Heart right ventricle (tissue), 16 donors: ENCODE results near the gene PCDH15. TPM values are rescaled to one million over a fixed set of nuclear protein-coding genes. Genes with fewer than 3 reads are reported as not detected.

ENCODE experiments used
- ATAC-seq, 8 donors: fragments of 200-7000 bp; cut with Tn5 transposase; one replicate each; pipeline ENCODE4 v1.9.1; 2020; ENCODE audit warnings: mild to moderate bottlenecking in 8 of 8, moderate library complexity in 8 of 8, moderate number of reproducible peaks in 1 of 8
- DNase-seq, 2 donors: peaks; one replicate each; pipeline ENCODE4 v3.0.0-alpha.2; 2020
- H3K27ac ChIP-seq, 10 donors: fragments of 200-600 bp; sonication (generic) in 2 of 10; one replicate each; pipeline versions ENCODE4 v1.5.0 to v1.8.0; 2020 to 2022; ENCODE audit warnings: mild to moderate bottlenecking in 3 of 10
- H3K27me3 ChIP-seq, 7 donors: fragments of 200-600 bp; one replicate each; pipeline ENCODE4 v1.8.0; 2021 to 2022; ENCODE audit warnings: mild to moderate bottlenecking in 2 of 7
- H3K36me3 ChIP-seq, 9 donors: fragments of 200-600 bp; sonication (generic) in 1 of 9; one replicate each; pipeline versions ENCODE4 v1.5.0 to v1.8.0; 2020 to 2022; ENCODE audit warnings: mild to moderate bottlenecking in 2 of 9
- H3K4me1 ChIP-seq, 9 donors: fragments of 200-600 bp; sonication (generic) in 1 of 9; one replicate each; pipeline versions ENCODE4 v1.5.0 to v1.8.0; 2020 to 2022; ENCODE audit warnings: mild to moderate bottlenecking in 4 of 9
- H3K4me3 ChIP-seq, 10 donors: fragments of 200-600 bp; sonication (generic) in 2 of 10; one replicate each; pipeline versions ENCODE4 v1.5.0 to v1.8.0; 2020 to 2022; ENCODE audit warnings: mild to moderate bottlenecking in 7 of 10, moderate library complexity in 2 of 10
- H3K9me3 ChIP-seq, 11 donors: fragments of 200-600 bp in 10 of 11; sonication (generic) in 2 of 11; one replicate each; pipeline versions ENCODE4 v1.5.0 to v1.8.0; 2013 to 2022; ENCODE audit warnings: mild to moderate bottlenecking in 2 of 11, control low read depth in 1 of 11, moderate library complexity in 1 of 11
- CTCF ChIP-seq, 9 donors: fragments of 200-600 bp; sonication (generic) in 2 of 9; IDR thresholded peaks; one replicate each; pipeline versions ENCODE4 v1.5.0 to v1.8.0; 2021 to 2022; ENCODE audit warnings: antibody characterized with exemption in 9 of 9, mild to moderate bottlenecking in 5 of 9, moderate library complexity in 1 of 9
- WGBS, 2 donors: extraction: QIAGEN DNeasy Blood & Tissue Kit; methylation state at CpG; one replicate each; pipeline ENCODE4 v1.1.7; 2013; ENCODE audit warnings: inconsistent platforms in 1 of 2; 5-methylcytosine and 5-hydroxymethylcytosine counted together
- intact Hi-C, 10 donors: fragments of 100-400 bp; cut with DNase I; formaldehyde crosslinking; loops; one replicate each; pipeline versions ENCODE4 v1.11.1 to v1.14.2; 2022
- polyA plus RNA-seq, 2 donors: library from polyadenylated mRNA; stranded (reverse); fragments of 200-250 nt; gene quantifications; one replicate each; pipeline ENCODE4 v1.2.3, GENCODE V29; 2013
- total RNA-seq, 10 donors: library from RNA; stranded (reverse); fragmentation: NEBNext Ultra II Directional in 3 of 10; extraction: Animal tissue kit (Norgen Biotek cat#: 25700) in 3 of 10; gene quantifications; one replicate each; pipeline versions ENCODE4 v1.2.1 to v1.2.4, GENCODE V29; 2021 to 2023
- donor health status: Arrhythmogenic right ventricular cardiomyopathy.
- donor health status: ischemic (EF 13 %, LVEDD 7.1; RV severe dilation, severe dysfunction).
- donor health status: healthy with polysubstance abuse.
- donor health status: DM: no; HTN: yes; CAD: no.
- donor health status: DM: no; HTN: no; CAD: no.
- donor health status: ischemic (EF 25% LVEDD 6.9; RV normal size, moderate dysfunction).
- donor health status: ischemic (EF 25% LVEDD 5.7; RV mildly dilated, moderate dysfunction).
- donor health status: healthy.
- donor health status: DM: yes; HTN: yes; CAD: no.
- donor health status: Ischemic cardiomyopathy.
- donor health status: ischemic (EF 35%, LVEDD 5.7; RV mildly dilated, moderate dysfunction).
- donor health status: nonischemic (EF 11% LVEDD 7.7; RV severe dilation, severe dysfunction).
- donor health status: DM: yes; HTN: yes; CAD: no.
- donor health status: PGD.
- donor health status: ischemic (EF 29% LVEDD 5.4; RV normal size, mild dysfunction).
- donor health status: nonischemic (EF 23%, LVEDD 6.1; RV moderate dilation, normal function).

PCDH15 gene
- total and polyA plus RNA-seq, 12 donors: 0.05 to 1.00 (median 0.34) TPM

GRCh38 chr10:54342058-54342457, 459.0 kb downstream of the PCDH15 start:
- no peaks in the 10 kb centered on the region for H3K36me3 ChIP-seq
- DNase-seq: no peak
- no peak overlapping the region for H3K27ac ChIP-seq
- no peak for ATAC-seq
- peaks cover 0 to 24% (median 3%) of the 10 kb centered on the region in 11 donors for H3K9me3 ChIP-seq
- no peaks in the 10 kb centered on the region for H3K27me3 ChIP-seq
- no peak overlapping the region for H3K4me3 ChIP-seq
- intact Hi-C loops: no loop called here
- no peak for TF ChIP-seq CTCF (IDR thresholded peaks at IDR 0.05)
- 65 to 68% methylated on average over 2 of the region's 2 CpGs for WGBS, 2 donors
- H3K4me1 ChIP-seq: no peaks in the 10 kb centered on the region

- no peaks in the 10 kb centered on the region for H3K4me1 ChIP-seq
- peaks cover 0 to 10% (median 0%) of the 10 kb centered on the region in 11 donors for H3K9me3 ChIP-seq
- H3K4me3 ChIP-seq: no peak overlapping the region
- H3K36me3 ChIP-seq: no peaks in the 10 kb centered on the region
- no peak for DNase-seq
- no peak overlapping the region for H3K27ac ChIP-seq
- no peak for ATAC-seq
- intact Hi-C loops: no loop called here
- no peak for TF ChIP-seq CTCF (IDR thresholded peaks at IDR 0.05)
- no peaks in the 10 kb centered on the region for H3K27me3 ChIP-seq
- WGBS, 2 donors: 56 to 61% methylated on average over 2 of the region's 2 CpGs
These were observed 465.7 kb downstream of the PCDH15 start for GRCh38 chr10:54335296-54335695.

GRCh38 chr10:54319341-54319740, 481.7 kb downstream of the PCDH15 start:
- intact Hi-C loops: no loop called here
- ATAC-seq: no peak

GRCh38 chr10:54318470-54318869, 482.6 kb downstream of the PCDH15 start:
- H3K4me3 ChIP-seq: no peak overlapping the region
- intact Hi-C loops: no loop called here
- H3K9me3 ChIP-seq: peaks cover 0 to 8% (median 0%) of the 10 kb centered on the region in 11 donors
- no peak overlapping the region for H3K27ac ChIP-seq
- no peaks in the 10 kb centered on the region for H3K27me3 ChIP-seq
- ATAC-seq (no peak), DNase-seq (no peak)
- 72 to 77% methylated on average over 1 of the region's 1 CpG for WGBS, 2 donors
- no peak for TF ChIP-seq CTCF (IDR thresholded peaks at IDR 0.05)
- H3K36me3 ChIP-seq: no peaks in the 10 kb centered on the region
- no peaks in the 10 kb centered on the region for H3K4me1 ChIP-seq

More at GRCh38 chr10:54319341-54319740, 481.7 kb downstream of the PCDH15 start:
- 82 to 87% methylated on average over 2 of the region's 2 CpGs for WGBS, 2 donors
- Histone ChIP-seq H3K4me3 (no peak overlapping the region), H3K27ac (no peak overlapping the region), H3K9me3 (peaks cover 0 to 6% (median 0%) of the 10 kb centered on the region in 11 donors), H3K27me3 (no peaks in the 10 kb centered on the region), H3K4me1 (no peaks in the 10 kb centered on the region), H3K36me3 (no peaks in the 10 kb centered on the region)
- no peak for DNase-seq
- no peak for TF ChIP-seq CTCF (IDR thresholded peaks at IDR 0.05)
